ENCODE results near the gene GNLY. TPM values are rescaled to one million over a fixed set of nuclear protein-coding genes. Genes with fewer than 3 reads are reported as not detected.

GNLY gene
- total and polyA plus RNA-seq, 9 of the 15 experiments (the other 6 are each of a cell fraction or from before 2014, with no cell fraction given): not detected

DNA sequence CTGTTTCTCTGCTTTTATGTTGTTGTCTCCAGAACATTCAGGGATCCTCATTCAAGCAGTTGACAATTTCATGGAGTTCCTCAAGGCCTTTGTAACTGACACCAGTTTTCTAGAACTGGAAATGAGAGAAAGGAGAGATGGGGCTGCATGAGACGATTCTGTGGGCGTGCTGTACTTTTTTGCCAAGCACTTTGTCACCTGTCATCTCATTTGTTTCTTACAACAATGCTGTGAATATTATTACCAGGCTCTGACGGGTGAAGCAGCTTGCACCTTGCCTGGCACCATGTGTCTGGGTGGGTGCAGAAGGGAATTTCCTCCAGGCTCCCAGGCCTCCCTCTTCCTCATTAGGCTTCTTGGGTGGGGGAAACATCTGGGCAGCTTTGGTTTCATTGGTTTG lies 37.4 kb downstream of the GNLY start (continued):
- TF ChIP-seq SIN3A (IDR thresholded peaks at IDR 0.05; ENCODE audit: borderline replicate concordance in 2 of 2, control insufficient read depth in 1 of 2, low read depth in 2 of 2, low read length in 2 of 2) (no peak), ZFP30 (CRISPR knock-in tag; IDR thresholded peaks at IDR 0.05; ENCODE audit: borderline replicate concordance) (no peak), ZNF3 (CRISPR knock-in tag; IDR thresholded peaks at IDR 0.05) (no peak), TBL1XR1 (IDR thresholded peaks at IDR 0.05; ENCODE audit: low read length in 2 of 2) (no peak), USF2 (CRISPR knock-in tag; IDR thresholded peaks at IDR 0.05) (no peak)
- TF ChIP-seq, protein P1, sequence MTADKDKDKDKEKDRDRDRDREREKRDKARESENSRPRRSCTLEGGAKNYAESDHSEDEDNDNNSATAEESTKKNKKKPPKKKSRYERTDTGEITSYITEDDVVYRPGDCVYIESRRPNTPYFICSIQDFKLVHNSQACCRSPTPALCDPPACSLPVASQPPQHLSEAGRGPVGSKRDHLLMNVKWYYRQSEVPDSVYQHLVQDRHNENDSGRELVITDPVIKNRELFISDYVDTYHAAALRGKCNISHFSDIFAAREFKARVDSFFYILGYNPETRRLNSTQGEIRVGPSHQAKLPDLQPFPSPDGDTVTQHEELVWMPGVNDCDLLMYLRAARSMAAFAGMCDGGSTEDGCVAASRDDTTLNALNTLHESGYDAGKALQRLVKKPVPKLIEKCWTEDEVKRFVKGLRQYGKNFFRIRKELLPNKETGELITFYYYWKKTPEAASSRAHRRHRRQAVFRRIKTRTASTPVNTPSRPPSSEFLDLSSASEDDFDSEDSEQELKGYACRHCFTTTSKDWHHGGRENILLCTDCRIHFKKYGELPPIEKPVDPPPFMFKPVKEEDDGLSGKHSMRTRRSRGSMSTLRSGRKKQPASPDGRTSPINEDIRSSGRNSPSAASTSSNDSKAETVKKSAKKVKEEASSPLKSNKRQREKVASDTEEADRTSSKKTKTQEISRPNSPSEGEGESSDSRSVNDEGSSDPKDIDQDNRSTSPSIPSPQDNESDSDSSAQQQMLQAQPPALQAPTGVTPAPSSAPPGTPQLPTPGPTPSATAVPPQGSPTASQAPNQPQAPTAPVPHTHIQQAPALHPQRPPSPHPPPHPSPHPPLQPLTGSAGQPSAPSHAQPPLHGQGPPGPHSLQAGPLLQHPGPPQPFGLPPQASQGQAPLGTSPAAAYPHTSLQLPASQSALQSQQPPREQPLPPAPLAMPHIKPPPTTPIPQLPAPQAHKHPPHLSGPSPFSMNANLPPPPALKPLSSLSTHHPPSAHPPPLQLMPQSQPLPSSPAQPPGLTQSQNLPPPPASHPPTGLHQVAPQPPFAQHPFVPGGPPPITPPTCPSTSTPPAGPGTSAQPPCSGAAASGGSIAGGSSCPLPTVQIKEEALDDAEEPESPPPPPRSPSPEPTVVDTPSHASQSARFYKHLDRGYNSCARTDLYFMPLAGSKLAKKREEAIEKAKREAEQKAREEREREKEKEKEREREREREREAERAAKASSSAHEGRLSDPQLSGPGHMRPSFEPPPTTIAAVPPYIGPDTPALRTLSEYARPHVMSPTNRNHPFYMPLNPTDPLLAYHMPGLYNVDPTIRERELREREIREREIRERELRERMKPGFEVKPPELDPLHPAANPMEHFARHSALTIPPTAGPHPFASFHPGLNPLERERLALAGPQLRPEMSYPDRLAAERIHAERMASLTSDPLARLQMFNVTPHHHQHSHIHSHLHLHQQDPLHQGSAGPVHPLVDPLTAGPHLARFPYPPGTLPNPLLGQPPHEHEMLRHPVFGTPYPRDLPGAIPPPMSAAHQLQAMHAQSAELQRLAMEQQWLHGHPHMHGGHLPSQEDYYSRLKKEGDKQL (CRISPR knock-in tag; IDR thresholded peaks at IDR 0.05; ENCODE audit: borderline replicate concordance): no peak
